ENCODE results near the gene MSL3B.

Gene MSL3B

DNA sequence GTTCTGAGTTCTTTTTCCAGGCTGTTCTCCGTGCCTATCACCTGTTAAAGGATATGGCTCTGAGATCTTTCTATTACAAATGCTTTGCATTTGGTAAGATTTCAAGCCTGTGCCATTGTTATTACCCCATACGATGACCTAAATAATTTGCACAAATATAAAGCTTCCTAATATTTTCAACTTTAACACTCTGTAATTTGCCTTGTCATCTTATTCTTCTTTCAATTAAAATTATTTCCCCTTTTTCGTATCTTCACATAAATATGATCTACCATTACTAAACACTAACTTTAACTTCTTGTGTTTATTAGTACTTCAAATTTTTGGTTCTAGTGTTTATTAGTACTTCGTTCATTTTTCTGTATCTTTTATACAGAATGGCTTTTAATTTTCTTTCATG is 3.2 kb upstream of the MSL3B start:
- Histone ChIP-seq H3K4me3 (ENCODE audit: low read depth in 1 of 2, low read length in 1 of 2) (no peak overlapping the region), H3K36me3 (no peaks in the 10 kb centered on the region), H3K27me3 (peaks cover 74% of the 10 kb centered on the region), H3K4me1 (ENCODE audit: control insufficient read depth in 1 of 2, insufficient read depth in 1 of 2, low read depth in 1 of 2, low read length in 1 of 2) (peaks cover 5% of the 10 kb centered on the region in 2 experiments), H3K9me3 (no peaks in the 10 kb centered on the region), H3K27ac (no peak overlapping the region)
- TF ChIP-seq, protein P1, sequence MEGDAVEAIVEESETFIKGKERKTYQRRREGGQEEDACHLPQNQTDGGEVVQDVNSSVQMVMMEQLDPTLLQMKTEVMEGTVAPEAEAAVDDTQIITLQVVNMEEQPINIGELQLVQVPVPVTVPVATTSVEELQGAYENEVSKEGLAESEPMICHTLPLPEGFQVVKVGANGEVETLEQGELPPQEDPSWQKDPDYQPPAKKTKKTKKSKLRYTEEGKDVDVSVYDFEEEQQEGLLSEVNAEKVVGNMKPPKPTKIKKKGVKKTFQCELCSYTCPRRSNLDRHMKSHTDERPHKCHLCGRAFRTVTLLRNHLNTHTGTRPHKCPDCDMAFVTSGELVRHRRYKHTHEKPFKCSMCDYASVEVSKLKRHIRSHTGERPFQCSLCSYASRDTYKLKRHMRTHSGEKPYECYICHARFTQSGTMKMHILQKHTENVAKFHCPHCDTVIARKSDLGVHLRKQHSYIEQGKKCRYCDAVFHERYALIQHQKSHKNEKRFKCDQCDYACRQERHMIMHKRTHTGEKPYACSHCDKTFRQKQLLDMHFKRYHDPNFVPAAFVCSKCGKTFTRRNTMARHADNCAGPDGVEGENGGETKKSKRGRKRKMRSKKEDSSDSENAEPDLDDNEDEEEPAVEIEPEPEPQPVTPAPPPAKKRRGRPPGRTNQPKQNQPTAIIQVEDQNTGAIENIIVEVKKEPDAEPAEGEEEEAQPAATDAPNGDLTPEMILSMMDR (IDR thresholded peaks at IDR 0.05), result no peak

- TF ChIP-seq, protein P1 (IDR thresholded peaks at IDR 0.05), result no peak
- H3K4me3 ChIP-seq (ENCODE audit: low read depth in 1 of 2, low read length in 1 of 2), result no peak overlapping the region
- peaks cover 5% of the 10 kb centered on the region in 2 experiments for H3K4me1 ChIP-seq (ENCODE audit: control insufficient read depth in 1 of 2, insufficient read depth in 1 of 2, low read depth in 1 of 2, low read length in 1 of 2)
- peaks cover 42% of the 10 kb centered on the region for H3K27me3 ChIP-seq
- H3K27ac ChIP-seq, result no peak overlapping the region
- H3K9me3 ChIP-seq, result no peaks in the 10 kb centered on the region
- H3K36me3 ChIP-seq, result no peaks in the 10 kb centered on the region
These were observed 1.7 kb downstream of the MSL3B start for GRCh38 chr2:233866479-233866878.

- H3K4me1 ChIP-seq (ENCODE audit: control insufficient read depth in 1 of 2, insufficient read depth in 1 of 2, low read depth in 1 of 2, low read length in 1 of 2), result peaks cover 5% of the 10 kb centered on the region in 2 experiments
- no peaks in the 10 kb centered on the region for H3K36me3 ChIP-seq
- H3K27ac ChIP-seq, result no peak overlapping the region
- H3K27me3 ChIP-seq, result peaks cover 36% of the 10 kb centered on the region
- no peaks in the 10 kb centered on the region for H3K9me3 ChIP-seq
- H3K4me3 ChIP-seq (ENCODE audit: low read depth in 1 of 2, low read length in 1 of 2), result no peak overlapping the region
- TF ChIP-seq, protein P1 (IDR thresholded peaks at IDR 0.05), result no peak
These were observed 2.3 kb downstream of the MSL3B start for GRCh38 chr2:233865838-233866237.

DNA sequence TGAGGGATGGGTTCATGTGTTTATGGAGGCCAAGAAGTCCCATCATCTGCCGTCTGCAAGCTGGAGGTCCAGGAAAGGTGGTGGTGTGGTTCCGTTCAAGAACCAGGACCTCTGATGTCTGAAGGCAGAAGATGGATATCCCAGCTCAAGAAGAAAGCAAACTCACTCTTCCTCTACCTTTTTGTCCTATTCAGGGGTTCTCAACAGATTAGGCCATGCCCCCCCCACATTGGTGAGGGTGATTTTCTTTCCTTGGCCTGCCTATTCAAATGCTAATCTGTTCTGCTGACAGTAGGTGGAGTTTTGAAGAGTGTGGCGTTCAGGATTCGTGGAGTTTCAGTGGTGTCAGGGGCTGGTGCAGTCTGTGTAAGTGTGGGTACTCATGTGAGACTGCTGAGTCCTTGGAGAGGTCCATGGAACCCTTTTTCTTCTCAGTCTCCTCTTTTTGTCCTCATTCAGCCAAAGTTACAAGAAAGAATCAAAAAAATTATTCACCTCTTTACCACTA is 5.9 kb downstream of the MSL3B start:
- Histone ChIP-seq H3K36me3 (no peaks in the 10 kb centered on the region), H3K4me3 (ENCODE audit: low read depth in 1 of 2, low read length in 1 of 2) (no peak overlapping the region), H3K27ac (no peak overlapping the region), H3K9me3 (no peaks in the 10 kb centered on the region), H3K27me3 (peaks cover 15% of the 10 kb centered on the region), H3K4me1 (ENCODE audit: control insufficient read depth in 1 of 2, insufficient read depth in 1 of 2, low read depth in 1 of 2, low read length in 1 of 2) (peaks cover 0 to 5% of the 10 kb centered on the region in 2 experiments)
- TF ChIP-seq, protein P1 (IDR thresholded peaks at IDR 0.05), result no peak

DNA sequence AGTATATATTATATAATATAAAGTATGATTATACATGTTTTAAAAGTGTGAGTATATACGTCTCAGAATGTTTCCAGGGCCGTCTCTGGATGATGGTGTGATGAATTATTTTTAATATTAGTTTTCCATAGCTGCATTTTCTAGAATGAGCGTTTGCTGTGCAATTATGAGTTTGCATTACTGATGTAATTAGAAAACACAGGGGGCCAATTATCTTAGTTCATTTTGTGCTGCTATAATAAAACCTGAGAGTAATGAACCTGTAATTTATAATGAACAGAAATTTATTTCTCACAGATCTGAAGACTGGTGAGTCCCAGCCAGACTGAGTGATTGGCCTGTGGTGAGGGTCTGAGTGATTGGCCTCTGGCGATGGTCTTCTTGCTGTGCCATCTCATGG is 9.9 kb downstream of the MSL3B start:
- Histone ChIP-seq H3K4me3 (ENCODE audit: low read depth in 1 of 2, low read length in 1 of 2) (no peak overlapping the region), H3K27ac (no peak overlapping the region), H3K9me3 (no peaks in the 10 kb centered on the region), H3K36me3 (no peaks in the 10 kb centered on the region), H3K4me1 (ENCODE audit: control insufficient read depth in 1 of 2, insufficient read depth in 1 of 2, low read depth in 1 of 2, low read length in 1 of 2) (peaks cover 16 to 24% of the 10 kb centered on the region in 2 experiments), H3K27me3 (peaks cover 14% of the 10 kb centered on the region)
- TF ChIP-seq, protein P1 (IDR thresholded peaks at IDR 0.05), result no peak
